Ectodermal cell (in vitro differentiated cells): Measurements from ENCODE around the gene MAPKAPK2.

Experiments used
- H3K27ac ChIP-seq: 2 replicates; pipeline ENCODE4 v1.7.0; 2013; ENCODE audit warnings: mild to moderate bottlenecking, low read depth, low read length; ENCODE audit not compliant: insufficient read depth, poor library complexity, severe bottlenecking
- H3K27me3 ChIP-seq: 2 replicates; pipeline ENCODE4 v1.7.0; 2013; ENCODE audit warnings: mild to moderate bottlenecking, low read length; ENCODE audit not compliant: insufficient read depth, control insufficient read depth, poor library complexity, severe bottlenecking
- H3K36me3 ChIP-seq: one replicate; pipeline ENCODE4 v1.7.0; 2013; ENCODE audit warnings: low read length; ENCODE audit not compliant: control insufficient read depth, insufficient read depth
- H3K4me1 ChIP-seq: one replicate; pipeline ENCODE4 v1.7.0; 2013; ENCODE audit warnings: low read length; ENCODE audit not compliant: control insufficient read depth, insufficient read depth
- H3K4me3 ChIP-seq: 2 replicates; pipeline ENCODE4 v1.7.0; 2013; ENCODE audit warnings: low read depth, low read length, control low read depth; ENCODE audit not compliant: insufficient read depth
- H3K9me3 ChIP-seq: 2 replicates; pipeline ENCODE4 v1.7.0; 2013; ENCODE audit warnings: mild to moderate bottlenecking, low read length, moderate library complexity; ENCODE audit not compliant: control insufficient read depth
- WGBS, 2 experiments: methylation state at CpG; one replicate each; pipeline ENCODE4 v1.1.7; 2013; ENCODE audit warnings: missing lambda C conversion rate in 2 of 2; 5-methylcytosine and 5-hydroxymethylcytosine counted together

The MAPKAPK2 gene

GRCh38 chr1:206691604-206692003 is 6.9 kb downstream of the MAPKAPK2 start:
- Histone ChIP-seq H3K4me1 (peaks cover 53% of the 10 kb centered on the region), H3K27ac (no peak overlapping the region)

DNA sequence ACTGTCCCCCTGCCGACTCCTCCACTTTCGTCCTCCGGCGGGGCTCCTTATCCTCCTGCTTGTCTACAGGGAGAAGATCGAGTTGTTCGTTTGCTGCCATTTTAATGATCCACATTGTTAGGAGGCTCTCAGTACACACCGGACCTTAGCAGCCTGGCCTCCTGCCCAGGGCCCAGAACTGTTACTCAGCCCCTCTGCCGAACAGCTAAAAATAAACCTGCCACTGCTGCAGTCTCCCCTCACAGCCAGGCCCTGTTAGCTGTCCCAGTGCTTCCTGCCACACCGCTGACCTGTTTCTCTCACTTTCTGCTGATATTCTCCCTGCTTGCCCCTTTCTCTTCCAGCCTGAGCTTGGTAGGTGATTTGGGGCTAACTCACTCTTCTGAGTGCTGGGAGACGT is 8.3 kb downstream of the MAPKAPK2 start:
- H3K27ac ChIP-seq = no peak overlapping the region
- peaks cover 5% of the 10 kb centered on the region for H3K36me3 ChIP-seq
- H3K27me3 ChIP-seq = no peaks in the 10 kb centered on the region
- 90 to 92% methylated on average over 10 of the region's 10 CpGs for WGBS, 2 experiments
- no peak overlapping the region for H3K4me3 ChIP-seq
- H3K4me1 ChIP-seq = peaks cover 41% of the 10 kb centered on the region
- no peaks in the 10 kb centered on the region for H3K9me3 ChIP-seq

More at GRCh38 chr1:206691604-206692003, 6.9 kb downstream of the MAPKAPK2 start:
- Histone ChIP-seq H3K27me3 (peaks cover 2% of the 10 kb centered on the region), H3K36me3 (peaks cover 5% of the 10 kb centered on the region), H3K4me3 (no peak overlapping the region), H3K9me3 (no peaks in the 10 kb centered on the region)
- WGBS, 2 experiments = 89 to 92% methylated on average over 8 of the region's 8 CpGs

- WGBS, 2 experiments = 94 to 95% methylated on average over 7 of the region's 7 CpGs
- Histone ChIP-seq H3K9me3 (no peaks in the 10 kb centered on the region), H3K27ac (no peak overlapping the region), H3K27me3 (no peaks in the 10 kb centered on the region), H3K4me3 (no peak overlapping the region), H3K4me1 (peaks cover 38% of the 10 kb centered on the region), H3K36me3 (peaks cover 5% of the 10 kb centered on the region)
These were observed 8.9 kb downstream of the MAPKAPK2 start for GRCh38 chr1:206693592-206693991.

GRCh38 chr1:206694171-206695124 is 9.7 kb downstream of the MAPKAPK2 start:
- H3K36me3 ChIP-seq = peaks cover 5% of the 10 kb centered on the region
- no peak overlapping the region for H3K4me3 ChIP-seq
- no peaks in the 10 kb centered on the region for H3K9me3 ChIP-seq
- H3K27ac ChIP-seq = no peak overlapping the region
- WGBS, 2 experiments = 61 to 62% methylated on average over 11 of the region's 11 CpGs
- H3K27me3 ChIP-seq = no peaks in the 10 kb centered on the region
- peaks cover 38% of the 10 kb centered on the region for H3K4me1 ChIP-seq

DNA sequence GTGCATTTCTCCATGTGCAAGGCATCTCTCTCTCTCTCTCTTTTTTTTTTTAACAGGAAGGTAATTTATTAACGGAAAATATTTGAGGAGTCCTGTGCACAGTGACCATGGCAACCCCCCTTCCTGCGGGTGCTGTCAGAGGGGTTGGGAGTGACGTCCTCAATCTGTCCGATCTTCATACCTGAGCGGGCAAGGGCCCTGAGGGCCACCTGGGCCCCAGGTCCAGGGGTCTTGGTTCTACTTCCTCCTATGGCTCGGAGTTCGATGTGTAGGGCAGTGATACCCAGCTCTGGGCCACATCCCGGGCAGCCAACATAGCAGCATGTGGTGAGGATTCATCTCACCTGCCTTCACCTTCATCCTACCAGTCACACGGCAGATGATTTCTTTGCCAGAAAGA is 11.0 kb downstream of the MAPKAPK2 start:
- WGBS, 2 experiments = 93 to 95% methylated on average over 9 of the region's 9 CpGs
- H3K9me3 ChIP-seq = no peaks in the 10 kb centered on the region
- H3K4me1 ChIP-seq = peaks cover 31% of the 10 kb centered on the region
- no peak overlapping the region for H3K4me3 ChIP-seq
- peaks cover 5% of the 10 kb centered on the region for H3K36me3 ChIP-seq
- H3K27ac ChIP-seq = no peak overlapping the region
- no peaks in the 10 kb centered on the region for H3K27me3 ChIP-seq

GRCh38 chr1:206696812-206697585 is 12.3 kb downstream of the MAPKAPK2 start:
- WGBS, 2 experiments = 89 to 91% methylated on average over 4 of the region's 4 CpGs
- Histone ChIP-seq H3K9me3 (no peaks in the 10 kb centered on the region), H3K4me3 (no peak overlapping the region), H3K27me3 (no peaks in the 10 kb centered on the region), H3K4me1 (peaks cover 35% of the 10 kb centered on the region), H3K27ac (no peak overlapping the region), H3K36me3 (peaks cover 5% of the 10 kb centered on the region)

DNA sequence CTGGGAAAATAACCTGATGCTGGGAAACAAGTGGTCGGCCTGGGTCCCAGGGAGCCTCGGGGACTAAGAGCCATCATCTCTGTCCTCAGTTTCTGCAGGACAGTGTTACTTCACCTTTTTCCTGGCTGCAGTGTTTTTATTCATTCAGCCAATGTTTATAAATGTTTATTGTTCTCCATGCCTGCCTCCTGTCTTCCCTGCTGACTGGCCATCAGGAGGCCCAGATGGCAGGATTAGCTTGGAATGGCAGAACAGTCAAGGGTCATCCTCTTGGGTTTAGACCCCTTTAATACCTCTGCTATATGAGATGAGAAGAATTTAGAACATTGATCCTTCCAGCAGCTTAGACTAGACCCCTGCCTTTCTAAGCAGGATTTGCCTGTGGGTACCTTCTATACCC is 13.3 kb downstream of the MAPKAPK2 start:
- 92 to 93% methylated on average over 2 of the region's 2 CpGs for WGBS, 2 experiments
- Histone ChIP-seq H3K4me1 (peaks cover 36% of the 10 kb centered on the region), H3K36me3 (peaks cover 5% of the 10 kb centered on the region)

DNA sequence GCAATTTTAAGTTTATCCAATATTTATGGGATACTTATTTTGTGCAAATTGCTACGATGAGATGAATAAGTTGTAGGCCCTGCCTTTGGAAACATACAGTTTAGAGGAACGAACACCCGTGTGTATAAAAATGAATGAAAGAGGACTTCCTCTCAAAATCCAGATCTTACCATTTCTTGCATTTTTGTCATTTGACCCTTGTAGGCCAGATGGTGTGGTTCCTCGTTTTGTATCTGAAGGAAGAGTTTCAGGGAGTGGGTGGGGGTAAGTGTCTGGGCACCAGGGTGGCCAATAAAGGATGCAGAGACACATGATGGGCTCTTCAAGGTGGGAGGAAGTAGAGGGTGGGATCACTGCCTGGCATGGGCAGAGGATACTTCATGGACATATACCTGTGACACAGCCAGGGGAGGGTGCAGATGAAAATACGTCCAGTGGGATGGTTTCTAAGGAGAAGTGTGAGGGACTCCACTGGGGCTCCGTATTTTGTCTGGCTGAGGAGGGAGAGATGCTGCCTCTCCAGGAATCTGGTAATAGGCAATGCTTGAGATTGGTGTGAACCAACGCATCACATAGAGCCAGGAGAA is 14.4 kb downstream of the MAPKAPK2 start:
- Histone ChIP-seq H3K4me1 (peaks cover 28% of the 10 kb centered on the region), H3K4me3 (no peak overlapping the region), H3K27ac (no peak overlapping the region), H3K9me3 (no peaks in the 10 kb centered on the region), H3K36me3 (peaks cover 5% of the 10 kb centered on the region), H3K27me3 (no peaks in the 10 kb centered on the region)
- 92% methylated on average over 7 of the region's 7 CpGs for WGBS, 2 experiments

More for the DNA sequence above, 13.3 kb downstream of the MAPKAPK2 start:
- Histone ChIP-seq H3K9me3 (no peaks in the 10 kb centered on the region), H3K27me3 (no peaks in the 10 kb centered on the region), H3K4me3 (no peak overlapping the region), H3K27ac (no peak overlapping the region)

- no peaks in the 10 kb centered on the region for H3K9me3 ChIP-seq
- peaks cover 5% of the 10 kb centered on the region for H3K36me3 ChIP-seq
- H3K4me1 ChIP-seq = peaks cover 28% of the 10 kb centered on the region
- H3K27me3 ChIP-seq = no peaks in the 10 kb centered on the region
- 82% methylated on average over 3 to 4 of the region's 4 CpGs for WGBS, 2 experiments
- no peak overlapping the region for H3K27ac ChIP-seq
- H3K4me3 ChIP-seq = no peak overlapping the region
These were observed 14.9 kb downstream of the MAPKAPK2 start for GRCh38 chr1:206699626-206700025.
